Epithelial cell of prostate (primary cell): ENCODE results near the gene PMPCA.
"Not testable (repeated sequence)": the region's sequence is repeated elsewhere in the genome, so short reads cannot be mapped to it uniquely, and the experiment has no call there.

Source experiments
- DNase-seq: peaks from one replicate; pipeline ENCODE4 v3.0.0-alpha.2; 2011; ENCODE audit warnings: low read depth, low spot score
- H3K27ac ChIP-seq: fragments of 450-650 bp; 2 replicates; pipeline ENCODE4 v1.5.1; 2017; ENCODE audit warnings: mild to moderate bottlenecking

Gene PMPCA

DNA sequence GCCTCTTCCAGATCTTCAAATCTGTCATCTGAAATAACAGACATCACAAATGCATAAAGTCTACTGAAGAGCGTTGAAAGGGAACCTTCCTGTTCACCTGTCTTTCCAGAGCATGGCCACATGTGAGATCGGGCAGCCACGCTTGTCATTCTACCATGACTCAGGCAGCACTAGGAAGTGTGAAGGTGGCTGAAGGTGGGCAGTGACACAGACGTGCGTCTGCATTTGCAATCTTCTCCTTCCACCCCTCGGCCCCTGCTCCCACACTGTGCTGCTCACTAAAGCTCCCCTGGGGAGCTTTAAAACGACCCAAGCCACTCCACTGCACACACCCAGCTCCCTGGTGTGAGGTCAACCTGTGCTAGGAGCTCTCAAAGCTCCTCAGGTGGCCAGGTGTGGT, 2.5 kb upstream of the PMPCA start:
- H3K27ac ChIP-seq: no peak overlapping the region
- DNase-seq: no peak

DNA sequence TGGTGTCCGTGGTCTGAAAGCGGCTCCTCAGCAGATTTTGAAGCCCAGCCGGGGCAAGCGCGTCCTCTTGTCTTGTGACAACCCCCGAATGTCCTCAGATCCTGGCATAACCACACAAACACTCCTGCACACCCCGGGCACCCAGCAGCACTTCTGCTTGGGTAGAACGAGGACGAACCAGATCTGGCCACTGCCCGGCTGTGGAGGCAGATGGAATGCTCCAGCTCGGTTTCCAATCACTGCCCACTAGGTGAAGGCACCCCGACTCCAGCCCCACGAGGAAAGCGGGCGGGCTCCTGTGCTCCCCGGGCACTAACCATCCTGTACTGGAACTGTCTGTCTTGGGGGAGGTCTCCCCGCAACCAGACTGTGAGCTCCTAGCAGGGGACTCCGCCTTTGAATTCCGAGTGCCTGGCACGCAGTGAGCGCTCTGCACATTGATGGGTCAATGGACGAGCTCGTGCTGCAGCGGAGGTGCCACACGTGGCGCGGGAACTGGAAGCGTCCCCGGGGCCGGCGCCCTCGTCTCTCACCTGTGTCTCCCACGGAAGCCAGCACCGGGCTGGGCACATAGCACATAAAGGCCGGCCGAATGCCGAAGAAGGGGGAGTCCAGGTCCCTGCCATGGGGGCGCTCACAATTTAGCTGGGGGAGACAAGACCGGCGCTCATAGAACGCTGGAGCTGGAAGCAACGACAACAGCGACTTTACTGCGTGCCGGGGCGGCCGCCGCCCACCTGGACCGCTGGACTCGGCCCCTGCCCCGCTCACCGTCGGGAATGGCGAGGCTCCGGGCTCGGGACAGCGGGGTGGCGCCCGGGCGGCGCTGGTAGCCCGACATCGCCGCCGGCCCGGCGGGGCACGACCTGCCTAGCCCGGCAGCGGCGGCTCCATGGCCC, 652 bp upstream of the PMPCA start:
- no peak for DNase-seq
- H3K27ac ChIP-seq: peak overlapping the region; percentile 59

DNA sequence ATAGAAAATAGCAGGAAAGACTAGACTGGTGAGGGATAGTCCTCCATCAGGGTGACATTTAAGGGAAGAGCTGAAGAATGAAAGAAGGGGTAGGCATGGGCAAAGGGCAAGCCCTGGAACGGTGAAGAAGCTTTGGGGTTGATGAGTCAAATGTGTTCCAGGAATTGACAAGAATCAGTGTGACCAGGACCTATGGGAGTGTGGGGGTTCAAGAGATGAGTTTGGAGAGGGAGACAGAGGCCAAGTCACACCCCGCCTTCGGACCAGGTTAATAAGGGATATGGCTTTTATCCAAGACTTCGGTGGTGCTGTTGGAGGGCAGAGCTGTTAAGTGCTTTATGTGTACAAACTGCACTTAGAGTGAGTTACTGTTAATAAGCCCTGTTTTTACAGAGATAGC, 920 bp downstream of the PMPCA start:
- peak overlapping the region; percentile 59 for H3K27ac ChIP-seq
- no peak for DNase-seq

DNA sequence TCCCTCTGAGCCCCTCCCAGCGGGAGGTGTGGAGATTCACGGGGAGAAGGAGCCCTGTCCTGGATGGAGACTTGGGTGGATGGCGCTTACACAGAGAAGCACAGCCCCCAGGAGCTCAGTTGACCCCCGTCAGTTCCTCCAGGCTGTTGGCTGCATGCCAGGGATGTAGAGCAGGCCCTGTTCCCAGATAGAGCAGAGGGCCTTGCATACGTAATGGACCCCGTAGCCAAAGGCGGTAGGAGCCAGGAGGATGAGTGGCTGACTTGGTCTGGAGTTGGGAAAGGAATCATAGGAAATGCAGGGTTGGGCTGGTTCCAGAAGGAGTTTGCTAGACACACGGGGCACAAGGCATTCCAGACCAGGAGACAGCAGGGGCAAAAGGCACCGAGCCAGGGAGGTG, 2.5 kb downstream of the PMPCA start:
- DNase-seq: no peak
- no peak overlapping the region for H3K27ac ChIP-seq

DNA sequence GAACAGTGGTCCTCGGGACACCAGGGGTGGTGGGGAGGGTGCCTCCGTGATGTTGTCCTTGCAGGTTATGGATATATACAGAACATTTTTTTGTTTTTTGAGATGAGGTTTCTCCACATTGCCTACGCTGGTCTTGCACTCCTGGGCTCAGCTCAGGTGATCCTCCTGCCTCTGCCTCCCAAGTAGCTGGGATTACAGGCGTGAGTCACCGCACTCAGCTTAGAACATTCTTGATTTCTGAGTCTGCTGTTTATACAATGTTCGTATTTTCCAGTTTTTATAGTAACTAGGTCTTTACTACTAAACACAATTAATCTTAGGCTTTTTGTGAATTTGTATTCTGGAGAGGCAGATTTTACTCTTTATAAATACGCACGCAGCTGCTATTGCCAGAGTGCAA, 6.0 kb downstream of the PMPCA start:
- H3K27ac ChIP-seq: no peak overlapping the region
- DNase-seq: no peak

DNA sequence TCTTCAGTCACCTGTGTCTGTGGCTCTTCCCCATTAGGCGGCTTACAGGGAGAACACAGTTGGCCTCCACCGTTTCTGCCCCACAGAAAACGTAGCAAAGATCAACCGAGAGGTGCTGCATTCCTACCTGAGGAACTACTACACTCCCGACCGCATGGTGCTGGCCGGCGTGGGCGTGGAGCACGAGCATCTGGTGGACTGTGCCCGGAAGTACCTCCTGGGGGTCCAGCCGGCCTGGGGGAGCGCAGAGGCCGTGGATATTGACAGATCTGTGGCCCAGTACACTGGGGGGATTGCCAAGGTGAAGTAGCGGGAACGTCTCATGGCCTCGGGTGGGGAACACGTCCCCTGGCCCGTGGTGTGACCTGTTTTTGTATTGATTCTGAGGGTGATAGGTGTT, 6.5 kb downstream of the PMPCA start:
- no peak for DNase-seq
- no peak overlapping the region for H3K27ac ChIP-seq

DNA sequence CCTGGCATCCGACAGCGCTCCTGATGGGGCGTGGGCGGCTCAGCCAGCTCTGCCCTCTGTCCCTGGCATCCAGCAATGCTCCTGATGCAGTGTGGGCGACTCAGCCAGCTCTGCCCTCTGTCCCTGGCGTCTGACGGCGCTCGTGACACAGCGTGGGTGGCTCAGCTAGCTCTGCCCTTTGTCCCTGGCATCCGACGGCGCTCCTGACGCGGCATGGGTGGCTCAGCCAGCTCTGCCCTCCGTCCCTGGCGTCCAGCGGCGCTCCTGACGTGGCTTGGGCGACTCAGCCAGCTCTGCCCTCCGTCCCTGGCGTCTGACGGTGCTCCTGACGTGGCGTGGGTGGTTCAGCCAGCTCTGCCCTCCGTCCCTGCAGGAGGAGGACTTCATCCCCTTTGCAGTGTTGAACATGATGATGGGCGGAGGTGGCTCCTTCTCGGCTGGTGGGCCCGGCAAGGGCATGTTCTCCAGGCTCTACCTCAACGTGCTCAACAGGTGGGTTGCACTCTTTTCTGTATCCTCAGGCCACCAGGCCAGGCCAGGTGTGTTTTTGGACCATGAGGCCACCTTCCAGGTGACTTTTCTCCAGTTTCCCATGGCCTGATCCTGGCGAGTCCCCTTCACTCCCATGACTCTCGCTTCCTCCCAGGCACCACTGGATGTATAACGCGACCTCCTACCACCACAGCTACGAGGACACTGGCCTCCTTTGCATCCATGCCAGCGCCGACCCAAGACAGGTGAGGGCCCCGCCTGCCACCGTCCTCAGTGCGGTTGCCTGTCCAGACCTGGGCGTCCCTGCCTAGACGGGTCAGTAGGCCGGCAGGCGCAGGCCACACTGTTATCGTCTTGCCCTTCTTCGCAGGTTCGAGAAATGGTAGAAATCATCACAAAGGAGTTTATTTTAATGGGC, 8.0 kb downstream of the PMPCA start:
- no peak overlapping the region for H3K27ac ChIP-seq
- no peak for DNase-seq

DNA sequence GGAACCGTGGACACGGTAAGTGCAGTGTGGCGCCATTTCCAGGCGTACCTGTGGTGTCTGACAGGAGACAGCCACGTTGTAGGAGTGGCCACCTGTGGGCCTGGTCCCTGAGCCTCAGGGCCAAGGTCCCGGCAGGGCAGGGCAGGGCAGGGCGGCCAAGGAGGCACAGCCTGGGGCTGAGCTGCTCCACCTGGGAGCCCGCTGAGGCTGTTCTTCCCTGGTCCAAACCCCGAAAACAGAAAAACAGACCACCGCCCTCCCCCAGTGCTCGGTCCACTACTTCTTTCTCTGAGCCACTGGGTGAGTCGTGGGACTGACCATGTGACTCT, 8.6 kb downstream of the PMPCA start:
- DNase-seq: no peak
- no peak overlapping the region for H3K27ac ChIP-seq

DNA sequence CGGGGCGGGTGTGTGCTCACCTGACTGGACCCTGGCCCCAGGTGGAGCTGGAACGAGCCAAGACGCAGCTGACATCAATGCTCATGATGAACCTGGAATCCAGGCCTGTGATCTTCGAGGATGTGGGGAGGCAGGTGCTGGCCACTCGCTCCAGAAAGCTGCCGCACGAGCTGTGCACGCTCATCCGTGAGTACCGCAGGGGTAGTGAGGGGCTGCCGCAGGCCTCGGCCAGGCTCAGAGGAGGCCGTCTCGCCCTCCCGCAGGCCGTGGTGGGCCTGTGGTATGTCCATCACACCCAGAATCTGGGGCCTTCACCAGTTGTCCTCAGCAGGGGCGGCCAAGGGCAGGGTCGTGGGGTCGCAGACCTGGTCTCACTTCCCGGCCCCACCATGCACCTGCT, 11.3 kb downstream of the PMPCA start:
- no peak overlapping the region for H3K27ac ChIP-seq
- no peak for DNase-seq

DNA sequence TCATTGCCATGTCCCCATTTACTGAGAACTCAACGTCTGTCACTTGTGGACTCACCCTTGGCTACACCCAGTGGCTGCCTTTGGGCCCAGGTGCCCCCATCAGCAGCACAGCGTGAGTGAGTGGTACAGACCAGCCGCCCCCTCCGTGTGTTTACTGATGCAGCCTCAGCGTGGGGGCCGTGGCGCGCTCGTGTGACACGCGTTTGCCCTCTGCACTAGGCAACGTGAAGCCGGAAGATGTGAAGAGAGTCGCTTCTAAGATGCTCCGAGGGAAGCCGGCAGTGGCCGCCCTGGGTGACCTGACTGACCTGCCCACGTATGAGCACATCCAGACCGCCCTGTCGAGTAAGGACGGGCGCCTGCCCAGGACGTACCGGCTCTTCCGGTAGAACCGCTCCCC, 12.4 kb downstream of the PMPCA start:
- no peak overlapping the region for H3K27ac ChIP-seq
- no peak for DNase-seq

DNA sequence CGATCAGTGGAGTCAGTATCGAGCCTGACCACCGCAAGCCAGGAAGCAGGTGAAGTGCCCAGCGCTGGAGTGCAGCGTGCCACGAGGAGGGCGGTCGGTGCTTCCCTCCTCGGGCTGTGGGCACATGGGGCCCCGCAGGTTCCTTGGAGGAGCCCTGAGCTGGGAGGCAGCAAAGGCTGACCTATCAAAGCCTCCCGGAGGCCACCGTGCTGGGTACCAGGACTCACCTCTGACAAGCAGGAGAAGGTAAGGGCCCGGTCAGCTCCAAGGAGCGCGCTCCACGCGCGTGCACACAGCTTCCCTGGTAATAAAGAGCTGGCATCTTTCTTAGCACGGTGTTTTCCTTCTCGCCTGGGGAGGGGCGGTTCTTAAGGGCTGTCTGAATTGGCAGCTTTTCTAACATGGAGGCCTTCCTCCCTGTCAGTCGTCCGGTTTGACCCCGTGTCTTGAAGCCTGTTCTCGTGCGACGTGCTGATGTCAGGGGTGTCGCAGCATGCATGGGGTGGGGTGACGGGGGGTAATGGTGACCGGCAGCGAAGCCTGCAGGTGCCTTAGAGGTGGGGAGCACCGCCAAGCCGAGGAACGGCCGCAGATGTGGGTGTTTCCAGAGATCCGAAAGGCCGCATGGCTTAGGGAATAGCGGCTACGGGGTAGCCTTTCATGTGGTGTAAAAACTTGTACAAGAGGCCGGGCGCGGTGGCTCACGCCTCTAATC, 13.1 kb downstream of the PMPCA start:
- H3K27ac ChIP-seq: no peak overlapping the region
- no peak for DNase-seq

DNA sequence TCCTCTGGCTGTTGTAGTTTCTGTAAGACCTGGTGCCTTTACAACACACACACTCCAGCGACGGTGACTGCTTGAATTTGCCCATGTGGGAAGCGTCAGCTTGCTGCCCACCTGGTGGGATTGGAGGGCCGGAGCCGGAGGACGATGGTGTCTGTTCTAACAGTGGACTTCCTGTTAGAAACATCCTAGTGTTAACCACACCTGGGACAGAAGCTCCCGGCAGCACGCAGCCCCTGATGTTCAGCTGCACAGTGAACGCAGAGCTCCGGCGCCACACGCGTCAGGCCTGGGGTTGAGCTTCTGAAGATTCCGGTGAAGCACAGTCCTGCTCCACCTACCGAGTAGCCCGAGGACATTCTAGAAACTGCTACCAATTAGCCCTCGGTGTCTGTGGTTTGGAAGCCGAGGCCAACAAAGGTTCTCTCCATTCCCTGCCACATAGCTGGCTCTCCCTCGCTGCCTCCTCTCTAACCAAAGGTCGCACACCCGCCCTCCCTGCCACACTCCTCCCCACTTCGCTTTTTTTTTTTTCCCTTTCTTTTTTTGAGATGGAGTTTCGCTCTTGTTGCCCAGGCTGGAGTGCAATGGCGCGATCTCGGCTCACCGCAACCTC, 14.4 kb downstream of the PMPCA start:
- no peak overlapping the region for H3K27ac ChIP-seq
- no peak for DNase-seq

DNA sequence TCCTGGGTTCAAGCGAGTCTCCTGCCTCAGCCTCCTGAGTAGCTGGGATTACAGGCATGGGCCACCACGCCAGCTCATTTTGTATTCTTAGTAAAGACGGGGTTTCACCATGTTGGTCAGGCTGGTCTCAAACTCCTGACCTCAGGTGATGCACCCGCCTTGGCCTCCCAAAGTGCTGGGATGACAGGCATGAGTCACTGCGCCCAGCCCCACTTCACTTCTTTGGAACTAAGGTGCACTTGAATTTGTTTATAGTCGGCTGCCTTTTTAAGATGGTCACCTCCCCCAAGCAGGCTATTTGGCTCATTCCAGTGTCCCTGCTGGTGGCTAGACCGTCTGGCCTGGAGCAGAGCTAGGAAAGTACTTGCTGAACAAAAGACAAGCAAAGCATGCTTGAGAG, 14.9 kb downstream of the PMPCA start:
- not testable (repeated sequence) for DNase-seq, H3K27ac ChIP-seq

DNA sequence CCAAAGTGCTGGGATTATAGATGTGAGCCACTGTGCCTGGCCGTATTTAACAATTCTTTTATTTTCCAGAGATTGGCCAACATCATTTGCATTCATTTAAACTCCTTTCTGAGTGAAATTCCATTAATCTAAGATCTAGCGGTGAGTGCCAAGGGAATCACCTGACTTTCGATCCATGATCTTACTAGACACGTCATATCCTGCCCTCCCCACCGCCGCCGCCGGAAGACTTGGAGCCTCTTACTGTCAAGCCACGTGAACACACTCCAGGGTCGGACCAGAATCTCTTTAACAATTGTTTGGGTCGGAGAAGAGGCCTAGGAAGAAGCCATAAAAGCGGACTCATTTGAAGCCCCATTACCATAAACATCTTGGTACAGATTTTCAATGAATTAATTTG, 16.3 kb downstream of the PMPCA start:
- no peak overlapping the region for H3K27ac ChIP-seq
- no peak for DNase-seq

DNA sequence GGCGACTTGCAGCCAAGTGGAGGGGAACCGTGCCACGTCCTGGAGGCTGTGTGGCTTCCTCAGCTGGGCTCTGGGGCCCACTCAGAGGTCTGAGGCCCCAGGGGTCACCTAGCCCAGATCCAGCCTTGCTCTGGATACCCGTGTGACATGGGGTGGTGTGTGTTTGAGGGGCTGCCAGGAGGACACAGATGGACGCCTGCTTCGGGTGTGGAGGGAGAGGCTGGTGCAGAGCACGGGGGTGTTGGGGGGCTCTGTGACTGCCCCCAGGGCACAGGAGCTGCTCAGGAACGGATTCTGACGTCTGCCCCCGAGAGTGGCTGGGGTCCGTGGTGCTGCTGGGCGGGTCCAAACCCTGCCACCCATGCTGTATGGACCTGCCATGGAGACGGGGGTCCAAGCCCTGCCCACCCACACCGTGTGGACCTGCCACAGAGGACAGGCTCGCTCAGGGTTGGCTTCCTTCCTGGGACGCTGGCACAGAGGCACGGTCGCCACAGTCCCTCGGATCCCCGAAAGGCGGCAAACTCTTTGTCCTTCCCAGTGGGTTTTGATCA, 18.7 kb downstream of the PMPCA start:
- no peak for DNase-seq

DNA sequence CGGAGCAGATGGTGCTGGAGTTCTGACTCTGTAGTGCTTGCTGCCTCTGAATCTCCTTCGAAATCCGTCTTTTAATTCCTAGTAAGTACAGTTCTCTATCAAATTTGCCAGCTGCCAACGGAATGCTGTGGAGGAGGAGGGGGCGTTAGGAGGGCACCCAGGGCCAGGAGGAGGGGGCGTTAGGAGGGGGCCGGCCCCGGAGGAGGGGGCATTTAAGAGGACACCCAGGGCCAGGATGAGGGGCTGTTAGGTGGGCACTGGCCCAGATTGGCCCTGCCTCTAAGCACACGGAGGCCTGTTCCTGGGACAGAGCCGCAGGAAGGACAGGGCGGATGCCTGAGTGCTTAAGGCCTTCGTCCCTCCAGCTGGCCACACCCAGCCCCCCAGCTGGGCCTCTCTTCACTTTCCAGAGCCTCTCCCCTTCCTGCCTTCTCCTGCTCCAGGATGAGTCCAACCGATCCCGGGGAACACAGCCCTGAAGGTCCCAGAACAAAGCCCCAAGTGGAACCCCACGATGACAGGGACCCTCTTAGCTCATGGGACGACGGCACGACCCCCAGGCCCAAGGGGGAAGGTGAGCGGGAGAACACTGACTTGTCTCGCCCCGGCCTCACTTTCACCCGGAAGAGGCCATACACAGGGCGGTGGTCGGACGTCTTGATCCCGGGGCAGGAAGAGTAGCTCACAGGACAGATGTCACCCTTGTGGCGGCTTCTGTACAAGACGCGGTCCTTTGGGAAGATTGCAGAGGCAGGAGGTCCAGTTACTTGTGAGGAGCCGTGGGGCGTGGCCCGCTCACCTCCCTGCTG, 19.4 kb downstream of the PMPCA start:
- no peak overlapping the region for H3K27ac ChIP-seq
- DNase-seq: no peak

More for the DNA sequence above, 18.7 kb downstream of the PMPCA start:
- H3K27ac ChIP-seq: no peak overlapping the region

DNA sequence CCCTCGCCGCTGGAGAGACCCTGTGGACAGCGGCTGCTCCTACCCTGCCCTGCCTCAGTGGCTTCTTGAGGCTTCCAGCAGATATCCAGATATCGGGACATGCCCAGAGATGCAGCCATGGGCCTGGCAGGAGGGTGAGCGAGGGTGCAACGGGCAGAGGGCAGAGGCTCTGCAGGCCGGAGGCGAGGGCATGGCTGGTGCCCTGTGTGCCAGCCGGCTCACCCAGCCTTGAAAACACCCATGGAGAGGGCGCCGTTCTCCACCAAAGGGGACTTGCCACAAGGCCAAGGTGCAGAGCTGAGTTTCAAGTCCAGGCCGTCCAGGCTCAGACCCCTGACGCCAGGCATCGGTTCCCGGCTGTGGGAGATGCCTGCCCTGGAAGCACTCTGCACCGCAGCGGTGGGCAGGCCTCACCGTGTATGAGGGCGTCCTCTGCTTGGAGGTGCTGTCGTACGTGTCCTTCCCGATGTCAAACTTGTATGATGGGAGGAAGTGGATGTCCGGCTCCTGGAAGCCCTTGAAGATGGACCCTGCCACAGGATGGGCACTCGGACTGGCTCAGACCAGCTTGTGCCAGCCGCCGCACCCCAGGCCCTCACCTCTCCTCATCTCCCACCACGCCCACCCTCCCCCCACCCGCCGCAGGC, 20.3 kb downstream of the PMPCA start:
- H3K27ac ChIP-seq: no peak overlapping the region
- no peak for DNase-seq

DNA sequence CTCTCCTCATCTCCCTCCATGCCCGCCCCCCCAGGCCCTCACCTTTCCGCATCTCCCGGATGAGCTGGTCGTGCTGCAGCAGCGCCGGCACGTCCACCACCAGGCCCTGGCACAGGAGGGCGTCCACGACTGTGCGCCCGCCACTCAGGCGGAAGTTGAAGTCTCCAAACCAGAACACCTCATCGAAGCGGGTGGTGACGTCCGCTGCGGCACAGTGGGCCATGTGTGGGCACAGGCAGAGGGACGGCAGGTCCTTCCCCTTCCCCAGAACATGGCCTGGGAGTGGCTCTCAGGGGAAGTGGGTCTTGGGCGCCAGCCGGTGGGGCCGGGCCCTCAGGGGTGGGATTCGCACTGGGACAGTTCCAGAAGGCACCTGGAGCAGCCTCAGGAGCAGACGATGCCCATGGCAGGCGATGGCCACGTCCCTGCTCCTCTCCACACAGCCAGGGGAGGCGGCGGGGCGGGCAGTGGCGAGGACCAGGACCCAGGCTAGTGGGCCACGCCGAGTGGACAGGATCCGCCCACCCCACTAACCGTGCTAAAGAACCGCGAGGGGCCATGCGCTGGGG, 21.4 kb downstream of the PMPCA start:
- no peak for DNase-seq
- no peak overlapping the region for H3K27ac ChIP-seq
